AG04450 (cell line): ENCODE results near the gene RPL10A. TPM values are rescaled to one million over a fixed set of nuclear protein-coding genes. Genes with fewer than 3 reads are reported as not detected.

Source experiments
- CTCF ChIA-PET: fragments of 300-600, 350-600 bp; formaldehyde crosslinking; extraction: SDS; loops from one replicate; lab custom pipeline; 2022; ENCODE audit warnings: antibody characterized with exemption, inconsistent platforms; lab: Charles Lee
- POLR2A ChIA-PET: fragments of 350-600 bp; formaldehyde crosslinking; extraction: SDS; loops from one replicate; lab custom pipeline; 2021; ENCODE audit warnings: antibody characterized with exemption, inconsistent platforms; lab: Yijun Ruan, JAX
- DNase-seq: peaks from one replicate; pipeline ENCODE4 v3.0.0-alpha.2; 2011; ENCODE audit warnings: low read depth, low spot score
- H3K27ac ChIP-seq: one replicate; pipeline ENCODE4 v1.5.1; 2012; ENCODE audit warnings: low read depth, low read length, control low read depth
- H3K27me3 ChIP-seq: one replicate; pipeline ENCODE4 v1.6.0; 2012; ENCODE audit warnings: low read length; ENCODE audit not compliant: control insufficient read depth, insufficient read depth
- H3K4me3 ChIP-seq: 2 replicates; pipeline ENCODE4 v1.5.1; 2011; ENCODE audit warnings: mild to moderate bottlenecking, low read depth, low read length, control low read depth
- H3K9me3 ChIP-seq: 2 replicates; pipeline ENCODE4 v1.5.1; 2012; ENCODE audit warnings: low read length; ENCODE audit not compliant: control insufficient read depth, insufficient read depth
- CTCF ChIP-seq: IDR thresholded peaks from 2 replicates; pipeline ENCODE4 v1.5.1; 2011; ENCODE audit warnings: low read depth, low read length, control low read depth, inconsistent platforms
- polyA minus RNA-seq: library from RNA; depleted of rRNA, polyadenylated mRNA; stranded (reverse); fragments of >200 nt; gene quantifications from 2 replicates; pipeline ENCODE4 v1.2.3, GENCODE V29; 2011; rRNA and poly(A)+ RNA removed
- polyA plus RNA-seq: library from polyadenylated mRNA; depleted of rRNA; stranded (reverse); fragments of >200 nt; gene quantifications from 2 replicates; pipeline ENCODE4 v1.2.3, GENCODE V29; 2011; rRNA removed

Gene RPL10A
- 2,636 and 2,921 TPM in 2 replicates for polyA plus RNA-seq
- polyA minus RNA-seq = 853 and 1,025 TPM in 2 replicates

DNA sequence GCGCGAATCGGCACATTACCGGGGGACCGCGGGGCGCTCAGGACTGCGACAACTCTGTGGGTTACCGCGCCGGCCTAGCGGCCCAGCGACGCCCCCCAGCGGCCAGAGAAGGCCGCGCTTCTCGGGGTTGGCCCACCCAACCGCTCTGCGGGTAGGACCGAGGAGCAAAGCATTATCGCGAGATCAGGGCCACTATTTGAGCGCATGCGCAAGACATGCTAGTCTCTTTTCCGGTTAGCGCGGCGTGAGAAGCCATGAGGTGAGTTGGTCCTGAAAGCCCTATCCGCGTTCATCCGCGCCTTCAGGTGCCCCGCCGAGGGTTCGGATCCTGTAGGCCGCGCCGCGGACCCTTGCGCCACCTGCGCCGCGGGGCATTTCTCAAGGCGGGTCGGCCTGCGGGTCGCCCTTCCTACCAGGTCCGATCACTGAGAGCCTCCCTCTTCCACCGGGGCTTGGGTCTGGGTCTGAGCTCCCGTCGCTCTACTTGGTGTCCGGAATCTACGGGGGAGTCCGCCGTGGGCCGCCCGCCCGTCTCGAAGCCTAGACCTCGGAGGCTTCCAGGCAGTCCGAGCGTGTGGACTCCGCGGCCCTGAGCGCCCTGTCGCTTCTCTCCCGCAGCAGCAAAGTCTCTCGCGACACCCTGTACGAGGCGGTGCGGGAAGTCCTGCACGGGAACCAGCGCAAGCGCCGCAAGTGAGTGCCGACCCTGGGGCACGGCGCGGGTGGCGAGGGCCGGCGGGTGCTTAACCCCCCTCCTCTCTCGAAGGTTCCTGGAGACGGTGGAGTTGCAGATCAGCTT lies at the start of gene RPL10A:
RPL10A (plus strand) TSS at position 221 of the 799 bp plus-strand sequence; CDS start at position 255, 34 bp downstream.
- H3K9me3 ChIP-seq = no peaks in the 10 kb centered on the region; the same call in 1 of the 2 replicates
- peak; percentile 94 for TF ChIP-seq CTCF
- H3K27ac ChIP-seq = peak within 1 kb of the TSS; percentile 86
- H3K4me3 ChIP-seq = peak within 1 kb of the TSS; percentile 93
- DNase-seq = peak; percentile 92
- H3K27me3 ChIP-seq = no peaks in the 10 kb centered on the region
- CTCF ChIA-PET = interaction anchor here (0.7 to 4.2 kb wide), 23 partner anchors 8 to 648 kb away, joined by 3 to 43 read pairs (median 4); partner anchors contain the start of genes DEF6, PPARD and ZNF76
- POLR2A ChIA-PET = interaction anchor here (0.5 to 2.7 kb wide), 9 partner anchors 11 to 213 kb away, joined by 3 to 7 read pairs (median 4); partner anchors contain the start of genes TEAD3 and ZNF76

DNA sequence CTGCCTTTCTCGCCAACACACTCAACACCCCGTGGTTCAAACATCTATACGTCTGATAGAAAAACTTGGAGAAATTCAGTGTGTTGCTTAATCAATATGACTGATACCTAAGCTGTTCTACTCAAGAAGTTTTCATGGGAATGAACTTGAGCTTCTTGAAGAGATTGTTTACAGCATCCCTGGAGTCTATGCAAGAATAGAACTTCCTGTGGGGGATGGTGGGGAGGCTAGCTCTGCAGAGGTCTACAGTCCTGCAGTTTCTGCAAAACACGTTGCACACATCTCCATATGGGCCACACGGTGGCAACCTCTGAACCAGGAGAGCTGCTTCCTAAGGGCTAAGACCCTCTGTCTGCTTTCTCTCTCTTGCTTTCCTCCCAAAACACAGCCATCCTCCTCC lies 48.8 kb upstream of the RPL10A start:
- peak; percentile 83 for DNase-seq
- Histone ChIP-seq H3K27me3 (no peaks in the 10 kb centered on the region), H3K27ac (peak overlapping the region; percentile 95), H3K4me3 (no peak overlapping the region), H3K9me3 (no peaks in the 10 kb centered on the region; the same call in 1 of the 2 replicates)
- CTCF ChIA-PET = interaction anchor here (0.6 to 2.9 kb wide), 10 partner anchors 9 to 77 kb away, joined by 3 to 73 read pairs (median 6); partner anchors contain the start of genes PPARD and RPL10A
- TF ChIP-seq CTCF = peak; percentile 65
- POLR2A ChIA-PET = interaction anchor here (0.8 to 1.3 kb wide), 7 partner anchors 9 to 77 kb away, joined by 3 to 17 read pairs (median 3); partner anchors contain the start of gene PPARD

DNA sequence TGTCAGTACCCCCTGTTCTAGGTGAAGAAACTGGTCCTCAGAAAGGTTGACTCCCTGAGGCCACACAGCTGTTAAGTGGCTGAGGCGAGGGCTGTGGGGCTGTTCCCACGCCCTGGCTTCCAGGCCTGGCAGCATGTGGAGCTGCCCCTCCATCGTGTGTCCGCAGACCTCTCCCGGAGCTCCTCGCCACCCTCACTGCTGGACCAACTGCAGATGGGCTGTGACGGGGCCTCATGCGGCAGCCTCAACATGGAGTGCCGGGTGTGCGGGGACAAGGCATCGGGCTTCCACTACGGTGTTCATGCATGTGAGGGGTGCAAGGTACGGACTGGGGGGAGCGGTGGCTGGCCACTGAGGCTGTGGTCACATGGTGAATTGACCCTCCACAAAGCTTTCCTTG lies 48.2 kb upstream of the RPL10A start:
- CTCF ChIA-PET = interaction anchor here (0.9 to 2.9 kb wide), 7 partner anchors 8 to 78 kb away, joined by 4 to 73 read pairs (median 10); partner anchors contain the start of gene PPARD
- Histone ChIP-seq H3K9me3 (no peaks in the 10 kb centered on the region; the same call in 1 of the 2 replicates), H3K4me3 (no peak overlapping the region), H3K27me3 (no peaks in the 10 kb centered on the region), H3K27ac (peak overlapping the region; percentile 80)
- POLR2A ChIA-PET = interaction anchor here (0.8 to 1.3 kb wide), 7 partner anchors 8 to 78 kb away, joined by 3 to 17 read pairs (median 3); partner anchors contain the start of gene PPARD
- DNase-seq = no peak
- TF ChIP-seq CTCF = no peak

- peak; percentile 84 for DNase-seq
- TF ChIP-seq CTCF = no peak
- ChIA-PET POLR2A (interaction anchor here (0.7 to 1.4 kb wide), 4 partner anchors 10 to 633 kb away, joined by 3 to 4 read pairs (median 3); partner anchors contain the start of gene BLTP3A), CTCF (interaction anchor here (1.2 kb wide), 1 partner anchor 10 kb away, joined by 6 read pairs; no protein-coding TSS in a partner anchor)
- no peak overlapping the region for H3K4me3 ChIP-seq
- peak overlapping the region; percentile 88 for H3K27ac ChIP-seq
- H3K9me3 ChIP-seq = peaks cover 8% of the 10 kb centered on the region
- no peaks in the 10 kb centered on the region for H3K27me3 ChIP-seq
These were observed 42.9 kb upstream of the RPL10A start for GRCh38 chr6:35425284-35425683.
